HepG2 (cell line): ENCODE results near the gene MCEE. TPM values are rescaled to one million over a fixed set of nuclear protein-coding genes. Genes with fewer than 3 reads are reported as not detected.

Source experiments
- AHDC1 ChIP-seq: sonication (generic); formaldehyde crosslinking; IDR thresholded peaks from 2 replicates; pipeline ENCODE4 v1.5.1; 2020; ENCODE audit warnings: mild to moderate bottlenecking, missing genetic modification reagents, borderline replicate concordance
- ATF7 ChIP-seq, 2 experiments: fragments of 450-650 bp in 1 of 2; sonication (generic) in 1 of 2; formaldehyde crosslinking in 1 of 2; IDR thresholded peaks; 2 replicates each; pipeline versions ENCODE4 v1.4.0 to v1.6.1; 2016 to 2020; ENCODE audit warnings: antibody characterized with exemption in 1 of 2, mild to moderate bottlenecking in 1 of 2, missing genetic modification reagents in 1 of 2
- BHLHE40 ChIP-seq: IDR thresholded peaks from 2 replicates; pipeline ENCODE4 v1.6.1; 2011; ENCODE audit warnings: low read length, improper control_type of control experiment
- CBX2 ChIP-seq, 2 experiments: fragments of 200-600 bp in 1 of 2; sonication (generic); formaldehyde crosslinking in 1 of 2; IDR thresholded peaks; 2 replicates each; pipeline versions ENCODE4 v1.7.0 to v1.8.1; 2018 to 2022; ENCODE audit warnings: low read depth in 2 of 2, low read length in 1 of 2, mild to moderate bottlenecking in 1 of 2, missing genetic modification reagents in 1 of 2
- CCAR2 ChIP-seq: fragments of 200-400 bp; formaldehyde crosslinking; optimal IDR thresholded peaks from 2 replicates; pipeline ENCODE3; 2018; ENCODE audit warnings: low read depth, mild to moderate bottlenecking, low read length, moderate library complexity
- CREB3 ChIP-seq: sonication (generic); formaldehyde crosslinking; IDR thresholded peaks from 2 replicates; pipeline ENCODE4 v1.5.0; 2020; ENCODE audit warnings: missing genetic modification reagents
- FLYWCH1 ChIP-seq: sonication (generic); formaldehyde crosslinking; IDR thresholded peaks from 2 replicates; pipeline ENCODE4 v1.8.1; 2023; ENCODE audit warnings: mild to moderate bottlenecking, missing genetic modification reagents
- MTF1 ChIP-seq: sonication (generic); formaldehyde crosslinking; IDR thresholded peaks from 2 replicates; pipeline ENCODE4 v1.5.0; 2020; ENCODE audit warnings: missing genetic modification reagents
- SRSF9 ChIP-seq: fragments of 200-400 bp; formaldehyde crosslinking; IDR thresholded peaks from 2 replicates; pipeline ENCODE4 v1.6.1; 2018; ENCODE audit warnings: borderline replicate concordance, mild to moderate bottlenecking, low read depth, low read length; ENCODE audit not compliant: insufficient read depth, poor library complexity, severe bottlenecking
- ZMYM3 ChIP-seq: sonication (generic); formaldehyde crosslinking; IDR thresholded peaks from 2 replicates; pipeline ENCODE4 v1.5.1; 2020; ENCODE audit warnings: mild to moderate bottlenecking, missing genetic modification reagents
- ZNF138 ChIP-seq: sonication (generic); formaldehyde crosslinking; IDR thresholded peaks from 2 replicates; pipeline ENCODE4 v1.5.0; 2020; ENCODE audit warnings: mild to moderate bottlenecking, low read depth, missing genetic modification reagents
- ZNF549 ChIP-seq: sonication (generic); formaldehyde crosslinking; IDR thresholded peaks from 2 replicates; pipeline ENCODE4 v1.5.0; 2020; ENCODE audit warnings: missing genetic modification reagents
- ZNF572 ChIP-seq: sonication (generic); formaldehyde crosslinking; IDR thresholded peaks from 2 replicates; pipeline ENCODE4 v1.5.1; 2020; ENCODE audit warnings: mild to moderate bottlenecking, missing genetic modification reagents
- ZNF629 ChIP-seq: sonication (generic); formaldehyde crosslinking; conservative IDR thresholded peaks from 2 replicates; pipeline ENCODE4 v1.5.0; 2020; ENCODE audit warnings: missing genetic modification reagents
- ZNF740 ChIP-seq: sonication (generic); formaldehyde crosslinking; IDR thresholded peaks from 2 replicates; pipeline ENCODE4 v1.4.0; 2020; ENCODE audit warnings: missing genetic modification reagents
- ZNF747 ChIP-seq: sonication (generic); formaldehyde crosslinking; IDR thresholded peaks from 2 replicates; pipeline ENCODE4 v1.8.1; 2023; ENCODE audit warnings: missing genetic modification reagents, mild to moderate bottlenecking, borderline replicate concordance
- ZNF776 ChIP-seq: sonication (generic); formaldehyde crosslinking; IDR thresholded peaks from 2 replicates; pipeline ENCODE4 v1.4.0; 2020; ENCODE audit warnings: mild to moderate bottlenecking, missing genetic modification reagents
- polyA plus RNA-seq, 8 experiments: library from polyadenylated mRNA; depleted of rRNA in 3 of 8; stranded (reverse) in 7 of 8; unstranded in 1 of 8; fragments of >200 nt; fragmentation: Illumina TruSeq in 4 of 8; extraction: Trizol in 4 of 8; gene quantifications; 2 replicates each; pipeline versions ENCODE4 v1.2.1 to v1.2.3, GENCODE V29; 2011 to 2016; ENCODE audit warnings: low read depth in 4 of 8, missing spikeins in 1 of 8, mixed read lengths in 1 of 8; ENCODE audit not compliant: insufficient read depth in 1 of 8
- total RNA-seq, 5 experiments: library from RNA; depleted of rRNA; stranded (reverse); fragments of >200 nt; fragmentation: Illumina TruSeq; extraction: Trizol; gene quantifications; 2 replicates each; pipeline ENCODE4 v1.2.3, GENCODE V29; 2016; ENCODE audit warnings: low read depth in 1 of 5
- TF ChIP-seq, protein P1 (sequence below): sonication (generic); formaldehyde crosslinking; IDR thresholded peaks from 2 replicates; pipeline ENCODE4 v1.9.0; 2021; ENCODE audit warnings: missing genetic modification reagents, mild to moderate bottlenecking, borderline replicate concordance
- TF ChIP-seq, protein P2 (sequence below): sonication (generic); formaldehyde crosslinking; IDR thresholded peaks from 2 replicates; pipeline ENCODE4 v1.4.0; 2020; ENCODE audit warnings: missing genetic modification reagents

Gene MCEE
- total and polyA plus RNA-seq, 2 of the 13 experiments (the other 11 are each of a cell fraction or from before 2014, with no cell fraction given) = 32.0 to 66.9 TPM

DNA sequence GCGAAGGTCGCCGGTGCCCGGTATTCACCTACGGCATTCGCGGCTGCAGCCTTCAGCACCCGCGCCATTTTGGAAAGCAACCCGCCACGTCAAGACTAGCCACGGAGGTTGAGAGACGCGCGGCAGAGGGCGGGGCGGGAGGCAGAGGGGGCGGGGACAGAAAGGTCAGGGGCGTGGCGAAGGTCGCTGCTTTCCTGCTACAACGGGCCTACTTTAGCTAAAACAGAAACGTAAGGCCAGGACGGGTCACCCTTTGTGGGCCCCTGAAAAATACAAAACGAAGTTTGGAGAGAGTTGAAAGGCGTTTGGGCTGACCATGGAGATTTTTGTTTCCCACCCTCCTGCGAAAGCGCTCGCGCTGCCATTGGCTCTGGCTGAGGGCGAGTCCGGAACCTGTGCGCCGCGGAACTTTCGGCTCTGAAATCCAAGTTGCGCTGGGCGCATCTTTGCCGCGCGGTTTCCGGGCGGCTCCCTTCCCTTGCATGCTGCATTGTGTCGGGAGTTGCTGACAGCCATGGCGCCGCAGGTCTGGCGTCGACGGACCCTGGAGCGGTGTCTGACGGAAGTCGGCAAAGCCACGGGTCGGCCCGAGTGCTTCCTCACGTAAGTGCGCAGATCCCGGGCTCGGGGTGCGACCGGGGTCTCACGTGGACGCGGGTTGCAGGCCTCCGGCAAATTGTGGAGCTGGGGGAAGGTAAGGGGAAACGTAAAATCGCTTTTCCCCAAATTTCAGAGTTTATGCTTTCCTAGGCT is at the start of gene MCEE, which contains the start of gene MPHOSPH10 (continued):
- TF ChIP-seq ZNF629 (CRISPR knock-in tag) (peak; percentile 51), CBX2 (IDR thresholded peaks at IDR 0.05; ENCODE audit: low read depth, low read length) (no peak), CBX2 (CRISPR knock-in tag; IDR thresholded peaks at IDR 0.05; ENCODE audit: low read depth) (peak; percentile 84; the same call in 1 of the 2 replicates), AHDC1 (peak; percentile 66), ZNF572 (CRISPR knock-in tag) (peak; percentile 79; the same call in 1 of the 2 replicates), CREB3 (CRISPR knock-in tag) (peak; percentile 94; the same call in 1 of the 2 replicates), BHLHE40 (peak; percentile 71), CCAR2 (peak; percentile 76), SRSF9 (no peak), ATF7 (IDR thresholded peaks at IDR 0.05) (no peak), ATF7 (CRISPR knock-in tag; IDR thresholded peaks at IDR 0.05) (peak; percentile 77), FLYWCH1 (peak; percentile 64; the same call in 1 of the 2 replicates), MTF1 (CRISPR knock-in tag) (peak; percentile 75; the same call in 1 of the 2 replicates), ZNF549 (CRISPR knock-in tag) (peak; percentile 46; the same call in 1 of the 2 replicates), ZNF740 (CRISPR knock-in tag) (peak; percentile 64), ZNF747 (CRISPR knock-in tag) (peak; percentile 96), ZMYM3 (peak; percentile 35; the same call in 1 of the 2 replicates), ZNF776 (CRISPR knock-in tag) (peak; percentile 93), ZNF138 (peak; percentile 67)
- TF ChIP-seq, protein P1, sequence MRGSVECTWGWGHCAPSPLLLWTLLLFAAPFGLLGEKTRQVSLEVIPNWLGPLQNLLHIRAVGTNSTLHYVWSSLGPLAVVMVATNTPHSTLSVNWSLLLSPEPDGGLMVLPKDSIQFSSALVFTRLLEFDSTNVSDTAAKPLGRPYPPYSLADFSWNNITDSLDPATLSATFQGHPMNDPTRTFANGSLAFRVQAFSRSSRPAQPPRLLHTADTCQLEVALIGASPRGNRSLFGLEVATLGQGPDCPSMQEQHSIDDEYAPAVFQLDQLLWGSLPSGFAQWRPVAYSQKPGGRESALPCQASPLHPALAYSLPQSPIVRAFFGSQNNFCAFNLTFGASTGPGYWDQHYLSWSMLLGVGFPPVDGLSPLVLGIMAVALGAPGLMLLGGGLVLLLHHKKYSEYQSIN (CRISPR knock-in tag) = no peak
- TF ChIP-seq, protein P2, sequence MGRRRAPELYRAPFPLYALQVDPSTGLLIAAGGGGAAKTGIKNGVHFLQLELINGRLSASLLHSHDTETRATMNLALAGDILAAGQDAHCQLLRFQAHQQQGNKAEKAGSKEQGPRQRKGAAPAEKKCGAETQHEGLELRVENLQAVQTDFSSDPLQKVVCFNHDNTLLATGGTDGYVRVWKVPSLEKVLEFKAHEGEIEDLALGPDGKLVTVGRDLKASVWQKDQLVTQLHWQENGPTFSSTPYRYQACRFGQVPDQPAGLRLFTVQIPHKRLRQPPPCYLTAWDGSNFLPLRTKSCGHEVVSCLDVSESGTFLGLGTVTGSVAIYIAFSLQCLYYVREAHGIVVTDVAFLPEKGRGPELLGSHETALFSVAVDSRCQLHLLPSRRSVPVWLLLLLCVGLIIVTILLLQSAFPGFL = peak; percentile 96; the same call in 1 of the 2 replicates
